MM.1S (cell line): Measurements from ENCODE around the gene FMNL1.

Source experiments
- DNase-seq: peaks from one replicate; pipeline ENCODE4 v3.0.0-alpha.2; 2015
- H2AFZ ChIP-seq: fragments of 300-600 bp; sonication (generic); 2 replicates; pipeline ENCODE4 v1.6.0; 2016; ENCODE audit warnings: antibody characterized with exemption, low read length
- H3F3A ChIP-seq: fragments of 300-600 bp; sonication (generic); 2 replicates; pipeline ENCODE4 v1.6.1; 2016; ENCODE audit warnings: mild to moderate bottlenecking, antibody characterized with exemption, low read length, moderate library complexity, mixed read lengths; ENCODE audit not compliant: insufficient read depth
- H3K27ac ChIP-seq: fragments of 300-600 bp; sonication (generic); 2 replicates; pipeline ENCODE4 v1.5.1; 2016; ENCODE audit warnings: mild to moderate bottlenecking, low read length
- H3K27me3 ChIP-seq: fragments of 300-600 bp; sonication (generic); replicated peaks from 2 replicates; pipeline ENCODE4 v1.6.0; 2016; ENCODE audit warnings: low read length; ENCODE audit not compliant: insufficient read depth
- H3K36me3 ChIP-seq: fragments of 300-600 bp; sonication (generic); replicated peaks from 2 replicates; pipeline ENCODE4 v1.6.1; 2016; ENCODE audit warnings: mild to moderate bottlenecking, low read length, mixed read lengths; ENCODE audit not compliant: insufficient read depth
- H3K4me1 ChIP-seq: fragments of 300-600 bp; sonication (generic); 2 replicates; pipeline ENCODE4 v1.6.1; 2016; ENCODE audit warnings: low read length, mixed read lengths
- H3K4me2 ChIP-seq: fragments of 300-600 bp; sonication (generic); 2 replicates; pipeline ENCODE4 v1.6.0; 2016; ENCODE audit warnings: low read depth, low read length
- H3K4me3 ChIP-seq: fragments of 300-600 bp; sonication (generic); 2 replicates; pipeline ENCODE4 v1.5.1; 2016; ENCODE audit warnings: low read length, mixed read lengths
- H3K79me2 ChIP-seq: fragments of 300-600 bp; sonication (generic); 2 replicates; pipeline ENCODE4 v1.6.1; 2016; ENCODE audit warnings: mixed run types, low read length, mixed read lengths
- H3K9ac ChIP-seq: fragments of 300-600 bp; sonication (generic); 2 replicates; pipeline ENCODE4 v1.6.1; 2016; ENCODE audit warnings: low read length, mixed read lengths
- H3K9me2 ChIP-seq: fragments of 300-600 bp; sonication (generic); replicated peaks from 2 replicates; pipeline ENCODE4 v1.6.1; 2016; ENCODE audit warnings: mild to moderate bottlenecking, low read length, mixed read lengths; ENCODE audit not compliant: insufficient read depth
- H3K9me3 ChIP-seq: fragments of 300-600 bp; sonication (generic); replicated peaks from 2 replicates; pipeline ENCODE4 v1.6.1; 2016; ENCODE audit warnings: mild to moderate bottlenecking, low read length, mixed read lengths; ENCODE audit not compliant: insufficient read depth
- H4K20me1 ChIP-seq: fragments of 300-600 bp; sonication (generic); 2 replicates; pipeline ENCODE4 v1.6.1; 2016; ENCODE audit warnings: mild to moderate bottlenecking, low read length, moderate library complexity, mixed read lengths; ENCODE audit not compliant: insufficient read depth
- CTCF ChIP-seq: fragments of 300-600 bp; sonication (generic); IDR thresholded peaks from 2 replicates; pipeline ENCODE4 v1.5.1; 2016; ENCODE audit warnings: antibody characterized with exemption, low read length, mixed read lengths
- EZH2 ChIP-seq: fragments of 300-600 bp; sonication (generic); optimal IDR thresholded peaks from 2 replicates; pipeline ENCODE3; 2017; ENCODE audit warnings: low read depth, mild to moderate bottlenecking, antibody characterized with exemption, low read length, mixed read lengths
- EZH2phosphoT487 ChIP-seq: fragments of 300-600 bp; sonication (generic); IDR thresholded peaks from 2 replicates; pipeline ENCODE4 v1.6.1; 2018; ENCODE audit warnings: antibody characterized with exemption, low read length

The FMNL1 gene

GRCh38 chr17:45283711-45284110 lies 62.0 kb downstream of the FMNL1 start:
- Histone ChIP-seq H3F3A (no peaks in the 10 kb centered on the region), H4K20me1 (no peaks in the 10 kb centered on the region), H3K9me3 (no peaks in the 10 kb centered on the region), H3K27ac (no peak overlapping the region), H3K9ac (no peak overlapping the region), H3K27me3 (no peaks in the 10 kb centered on the region), H3K36me3 (no peaks in the 10 kb centered on the region; the same call in 1 of the 2 replicates), H2AFZ (no peak overlapping the region), H3K9me2 (no peaks in the 10 kb centered on the region), H3K79me2 (no peaks in the 10 kb centered on the region), H3K4me3 (no peak overlapping the region), H3K4me1 (no peaks in the 10 kb centered on the region), H3K4me2 (no peak overlapping the region)
- no peak for TF ChIP-seq CTCF
- TF ChIP-seq EZH2, result no peak
- TF ChIP-seq EZH2phosphoT487, result no peak
- no peak for DNase-seq

- H3K9ac ChIP-seq, result no peak overlapping the region
These were observed 62.8 kb downstream of the FMNL1 start for GRCh38 chr17:45284176-45285140.

GRCh38 chr17:45286286-45286685 lies 64.6 kb downstream of the FMNL1 start:
- no peak for TF ChIP-seq EZH2
- TF ChIP-seq EZH2phosphoT487, result no peak
- TF ChIP-seq CTCF, result no peak

More at GRCh38 chr17:45284176-45285140, 62.8 kb downstream of the FMNL1 start:
- TF ChIP-seq CTCF, result peak; percentile 41
- TF ChIP-seq EZH2, result no peak
- no peak for TF ChIP-seq EZH2phosphoT487
- H3K4me3 ChIP-seq, result no peak overlapping the region
- no peaks in the 10 kb centered on the region for H3K27me3 ChIP-seq
- H3K79me2 ChIP-seq, result no peaks in the 10 kb centered on the region
- H3K4me1 ChIP-seq, result no peaks in the 10 kb centered on the region
- H3K4me2 ChIP-seq, result no peak overlapping the region
- H3K36me3 ChIP-seq, result peaks cover 6% of the 10 kb centered on the region
- H3F3A ChIP-seq, result no peaks in the 10 kb centered on the region
- H2AFZ ChIP-seq, result no peak overlapping the region
- no peaks in the 10 kb centered on the region for H3K9me3 ChIP-seq
- no peaks in the 10 kb centered on the region for H3K9me2 ChIP-seq
- no peaks in the 10 kb centered on the region for H4K20me1 ChIP-seq
- peak; percentile 19 for DNase-seq
- no peak overlapping the region for H3K27ac ChIP-seq

More at GRCh38 chr17:45286286-45286685, 64.6 kb downstream of the FMNL1 start:
- Histone ChIP-seq H3K27ac (no peak overlapping the region), H3K36me3 (peaks cover 12% of the 10 kb centered on the region), H3F3A (no peaks in the 10 kb centered on the region), H3K9ac (no peak overlapping the region), H3K4me3 (no peak overlapping the region), H4K20me1 (no peaks in the 10 kb centered on the region), H2AFZ (no peak overlapping the region), H3K27me3 (no peaks in the 10 kb centered on the region), H3K4me1 (no peaks in the 10 kb centered on the region), H3K9me3 (no peaks in the 10 kb centered on the region), H3K79me2 (peaks cover 17% of the 10 kb centered on the region), H3K9me2 (no peaks in the 10 kb centered on the region), H3K4me2 (no peak overlapping the region)
- no peak for DNase-seq
